Occipital lobe (tissue), 2 donors: ENCODE results near the gene NCKAP1. TPM values are rescaled to one million over a fixed set of nuclear protein-coding genes. Genes with fewer than 3 reads are reported as not detected.
"Not testable (repeated sequence)": the region's sequence is repeated elsewhere in the genome, so short reads cannot be mapped to it uniquely, and the experiment has no call there.

Source experiments
- DNase-seq: peaks from one replicate; lab custom pipeline; 2025; lab: John Stamatoyannopoulos, UW
- total RNA-seq: library from RNA; depleted of rRNA; stranded (reverse); fragments of >200 nt; gene quantifications from one replicate; pipeline ENCODE4 v1.2.3, GENCODE V29; 2014

Gene NCKAP1
- total RNA-seq, 1 donor from 2014 or later, result 244 TPM

DNA sequence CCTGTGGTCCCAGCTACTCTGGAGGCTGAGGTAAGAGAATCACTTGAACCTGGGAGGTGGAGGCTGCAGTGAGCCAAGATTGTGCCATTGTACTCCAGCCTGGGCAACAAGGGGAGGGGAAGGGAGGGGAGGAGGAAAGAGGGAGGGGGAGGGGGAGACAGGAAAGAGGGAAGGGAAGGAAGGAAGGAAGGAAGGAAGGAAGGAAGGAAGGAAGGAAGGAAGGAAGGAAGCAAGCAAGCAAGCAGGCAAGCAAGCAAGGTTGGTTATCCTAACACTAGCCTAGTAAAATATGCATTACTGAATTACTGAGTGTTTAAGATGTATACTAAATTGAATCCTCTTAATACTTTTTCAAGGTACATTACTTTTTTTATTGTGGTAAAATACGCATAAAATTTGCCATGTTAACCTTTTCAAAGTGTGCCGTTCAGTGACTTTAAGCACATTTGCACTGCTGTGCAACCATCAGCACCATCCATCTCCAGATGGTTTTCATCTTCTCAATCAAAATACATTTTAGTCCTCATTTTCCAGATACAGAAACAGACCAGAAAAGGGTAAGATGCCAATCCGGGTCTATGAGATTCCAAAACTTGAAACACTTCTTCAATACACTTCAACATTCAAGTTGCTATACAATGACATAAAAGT is 28.9 kb downstream of the NCKAP1 start:
- no peak for DNase-seq

DNA sequence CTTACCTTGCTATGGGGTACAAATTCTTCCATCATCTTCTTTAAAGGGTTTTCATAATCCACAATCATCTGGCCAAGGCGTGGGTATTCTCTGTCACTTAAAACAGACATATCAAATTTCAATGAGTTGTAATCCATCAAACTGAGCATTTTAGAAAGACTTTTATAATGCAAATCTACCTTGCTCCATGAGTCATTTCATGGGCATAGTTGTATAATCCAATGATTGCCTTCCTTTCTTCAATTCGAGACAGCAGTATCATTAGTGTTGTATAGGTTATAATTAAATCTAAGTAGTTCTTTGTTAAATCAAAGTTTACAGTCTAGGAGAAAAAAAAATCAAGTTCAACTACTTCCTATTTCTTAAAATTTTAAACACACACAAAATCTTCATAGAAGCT is 36.3 kb downstream of the NCKAP1 start:
- DNase-seq, result no peak

DNA sequence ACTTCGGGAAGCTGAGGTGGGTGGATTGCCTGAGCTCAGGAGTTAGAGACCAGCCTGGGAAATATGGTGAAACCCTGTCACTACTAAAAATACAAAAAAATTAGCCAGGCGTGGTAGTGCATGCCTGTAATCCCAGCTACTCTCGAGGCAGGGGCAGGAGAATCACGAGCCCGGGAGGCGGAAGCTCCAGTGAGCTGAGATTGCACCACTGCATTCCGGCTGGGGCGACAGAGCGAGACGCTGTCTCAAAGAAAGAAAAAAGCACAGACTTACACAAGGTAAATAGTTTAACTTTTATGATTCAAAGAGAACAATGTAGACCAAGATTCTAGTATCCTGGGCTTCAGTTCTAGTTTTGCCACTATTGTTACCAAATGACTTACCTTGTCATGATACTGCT is 37.4 kb downstream of the NCKAP1 start:
- no peak for DNase-seq

DNA sequence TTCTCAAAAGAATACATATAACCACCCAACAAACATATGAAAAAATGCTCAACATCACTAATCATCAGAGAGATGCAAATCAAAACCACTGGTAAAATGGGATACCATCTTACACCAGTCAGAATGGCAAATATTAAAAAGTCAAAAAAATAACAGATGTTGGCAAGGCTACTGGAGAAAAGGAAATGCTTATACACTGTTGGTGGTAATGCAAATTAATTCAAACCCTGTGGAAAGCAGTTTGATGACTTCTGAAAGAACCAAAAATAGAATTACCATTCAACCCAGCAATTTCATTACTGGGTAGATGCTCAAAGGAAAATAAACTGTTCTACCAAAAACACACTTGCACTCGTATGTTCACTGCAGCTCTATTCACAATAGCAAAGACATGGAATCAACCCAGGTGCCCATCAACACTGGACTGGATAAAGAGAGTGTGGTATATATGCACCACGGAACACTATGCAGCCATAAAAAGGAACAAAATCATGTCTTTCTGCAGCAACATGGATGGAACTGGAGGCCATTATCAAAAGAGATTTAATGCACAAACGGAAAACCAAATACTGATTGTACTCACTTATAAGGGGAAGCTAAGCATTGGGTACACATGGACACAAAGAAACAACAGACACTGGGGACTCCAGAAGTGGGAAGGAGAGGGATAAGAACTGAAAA is 38.8 kb downstream of the NCKAP1 start:
- DNase-seq, result no peak

DNA sequence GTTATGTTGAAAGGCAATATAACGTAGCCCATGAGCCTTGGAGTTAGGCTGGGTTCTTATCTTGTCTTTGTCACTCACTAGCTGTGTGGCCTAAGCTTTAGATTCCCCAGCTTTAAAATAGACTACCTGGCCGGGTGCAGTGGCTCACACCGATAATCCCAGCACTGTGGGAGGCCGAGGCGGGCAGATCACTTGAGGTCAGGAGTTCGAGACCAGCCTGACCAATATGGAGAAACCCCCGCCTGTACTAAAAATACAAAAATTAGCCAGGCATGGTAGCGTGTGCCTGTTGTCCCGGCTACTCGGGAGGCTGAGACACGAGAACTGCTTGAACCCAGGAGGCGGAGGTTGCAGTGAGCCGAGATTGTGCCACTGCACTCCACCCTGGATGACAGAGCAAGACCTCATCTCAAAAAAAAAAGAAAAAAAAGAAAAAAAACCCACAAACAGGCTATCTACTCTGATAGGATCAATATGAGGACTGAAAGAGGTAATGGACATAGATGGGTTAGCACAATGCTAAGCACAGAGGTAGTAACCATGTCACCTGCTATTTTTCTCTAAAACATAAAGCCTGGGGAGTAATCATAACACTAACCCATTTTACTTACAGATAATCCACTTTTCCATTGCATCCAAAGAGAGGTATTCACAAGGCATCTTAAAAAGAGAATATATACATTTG is 43.9 kb downstream of the NCKAP1 start:
- DNase-seq, result no peak

GRCh38 chr2:182982941-182983340 is 55.3 kb downstream of the NCKAP1 start:
- no peak for DNase-seq

- not testable (repeated sequence) for DNase-seq
These were observed 56.8 kb downstream of the NCKAP1 start for GRCh38 chr2:182981475-182981874.

DNA sequence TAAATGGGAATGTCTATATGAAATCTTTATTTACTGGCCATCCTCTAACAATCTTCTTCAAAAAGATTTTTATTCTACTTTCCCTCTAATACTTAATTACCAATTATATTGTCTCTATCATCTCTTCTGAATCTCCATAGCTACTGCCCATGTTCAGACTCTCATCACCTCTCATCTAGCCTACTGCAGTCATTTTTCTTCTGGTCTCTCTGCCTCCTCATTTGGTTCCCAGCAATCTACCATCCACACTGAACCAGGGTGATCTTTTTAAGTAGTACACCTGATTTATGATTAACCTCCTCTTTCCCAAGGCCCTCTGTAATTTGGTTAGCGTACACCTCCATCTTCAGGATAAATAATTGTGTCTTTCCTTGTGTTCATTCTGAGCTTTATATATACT is 57.6 kb downstream of the NCKAP1 start:
- no peak for DNase-seq

DNA sequence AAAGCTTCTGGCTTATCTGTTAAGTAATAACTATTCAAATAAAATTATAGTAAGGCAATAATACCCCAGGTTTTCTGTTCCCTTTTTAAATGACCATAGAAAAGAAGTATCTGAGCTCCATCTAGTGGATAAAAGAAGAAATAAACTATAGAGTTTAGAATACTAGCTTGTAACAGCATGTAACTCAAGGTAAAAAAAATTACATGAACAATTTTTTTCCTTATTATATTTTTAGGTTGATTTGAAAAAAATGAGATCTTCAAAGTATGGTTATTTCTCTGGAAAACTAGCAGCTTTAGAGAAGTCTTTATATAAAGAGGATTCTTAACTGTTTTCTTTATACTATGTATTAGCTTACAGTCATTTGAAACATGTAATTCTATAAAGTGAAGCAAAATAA is 58.1 kb downstream of the NCKAP1 start:
- DNase-seq, result no peak

DNA sequence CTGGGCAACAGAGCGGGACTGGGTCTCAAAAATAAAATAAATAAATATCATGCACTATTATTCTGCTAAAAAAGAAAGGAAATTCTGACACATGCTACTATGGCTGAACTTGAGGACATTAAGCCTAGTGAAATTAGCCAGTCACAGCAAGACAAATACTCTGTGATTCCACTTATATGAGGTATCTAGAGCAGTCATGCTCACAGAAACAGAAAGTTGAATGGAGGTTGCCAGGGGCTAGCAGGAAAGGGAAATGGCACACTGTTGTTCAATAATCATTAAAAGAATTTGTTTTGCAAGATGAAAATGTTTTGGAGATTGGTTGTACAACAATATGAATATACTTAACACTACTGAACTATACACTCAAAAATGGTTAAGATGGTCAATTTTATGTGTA is 60.8 kb downstream of the NCKAP1 start:
- DNase-seq, result no peak

DNA sequence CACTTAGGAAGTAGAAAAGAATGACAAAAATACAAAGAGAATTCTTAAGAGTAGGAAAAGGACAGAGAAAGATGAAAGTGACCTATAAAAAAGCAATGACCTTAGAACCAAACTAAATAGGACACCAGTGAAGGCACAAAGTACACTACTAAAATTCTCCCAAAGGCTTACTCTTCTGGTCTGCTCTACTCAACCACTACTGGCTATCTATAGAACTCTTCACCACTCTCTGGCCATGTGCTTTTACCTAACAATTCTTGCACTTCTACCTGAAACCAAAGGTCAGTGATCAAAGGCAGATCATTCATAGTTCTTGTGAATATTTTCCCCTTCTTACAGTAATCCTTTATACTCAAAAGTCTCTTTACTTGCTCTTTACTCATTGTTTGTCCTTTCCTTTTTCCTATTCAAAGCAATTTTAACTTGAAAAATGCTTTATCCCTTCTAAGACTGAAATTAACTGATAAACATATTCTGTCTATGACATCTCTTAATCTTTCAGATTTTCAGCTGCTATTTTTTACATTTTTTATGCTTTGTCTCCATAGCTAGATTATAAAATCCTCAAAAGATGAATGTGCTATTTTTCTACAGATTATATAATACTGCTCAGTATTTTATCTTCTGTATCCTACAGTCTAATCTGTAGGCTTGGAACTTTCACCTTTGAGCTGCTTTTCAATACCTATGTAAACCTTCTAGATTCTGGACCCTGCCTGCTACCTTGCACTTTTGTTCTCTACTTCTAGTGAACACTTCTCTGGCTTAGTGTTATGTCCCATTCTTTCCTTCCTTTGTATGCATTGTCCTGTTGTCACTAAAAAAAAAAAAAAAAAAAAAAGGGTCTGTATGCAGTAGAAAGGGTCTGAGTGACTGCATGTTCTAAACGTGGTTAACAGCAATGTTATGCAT is 64.6 kb downstream of the NCKAP1 start:
- DNase-seq, result no peak

DNA sequence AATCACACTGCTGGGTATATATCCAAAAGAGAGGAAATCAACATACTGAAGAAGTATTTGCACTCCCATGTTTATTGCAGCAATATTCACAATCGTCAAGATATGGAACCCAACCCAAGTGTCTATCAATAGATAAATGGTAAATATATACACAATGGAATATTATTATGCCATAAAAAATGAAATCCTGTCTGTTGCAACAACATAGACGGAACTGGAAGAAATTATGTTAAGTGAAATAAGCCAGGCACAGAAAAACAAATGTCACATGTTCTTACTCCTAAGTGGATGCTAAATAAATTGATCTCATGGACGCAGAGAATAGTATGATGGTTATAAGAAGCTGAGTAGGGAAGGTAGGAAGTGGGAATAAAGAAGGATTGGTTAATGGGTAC is 65.7 kb downstream of the NCKAP1 start:
- no peak for DNase-seq

DNA sequence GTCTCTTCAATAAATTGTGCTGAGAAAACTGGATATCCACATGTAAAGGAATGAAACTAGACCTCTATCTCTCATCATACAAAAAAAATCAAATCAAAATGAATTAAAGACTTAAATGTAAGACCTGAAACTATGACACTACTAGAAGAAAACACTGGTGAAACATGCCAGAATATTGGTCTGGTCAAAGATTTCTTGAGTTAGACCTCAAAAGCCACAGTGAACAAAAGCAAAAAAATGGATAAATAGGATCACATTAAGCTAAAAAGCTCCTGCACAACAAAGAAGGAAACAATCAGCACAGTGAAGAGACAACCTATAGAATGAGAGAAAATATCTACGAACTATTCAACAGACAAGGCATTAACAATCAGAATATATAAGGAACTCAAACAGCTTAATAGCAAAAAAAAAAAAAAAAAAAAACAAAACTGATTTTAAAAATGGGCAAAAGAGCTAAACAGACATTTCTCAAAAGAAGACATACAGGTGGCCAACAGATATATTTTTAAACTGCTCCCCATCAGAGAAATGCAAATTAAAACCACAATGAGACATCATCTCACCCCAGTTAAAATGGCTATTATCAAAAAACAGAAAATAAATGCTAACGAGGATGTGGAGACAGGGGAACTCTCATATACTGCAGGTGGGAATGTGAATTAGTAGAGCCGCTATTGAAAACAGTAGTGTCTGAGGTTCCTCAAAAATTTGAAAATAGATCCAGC is 66.3 kb downstream of the NCKAP1 start:
- DNase-seq, result no peak

DNA sequence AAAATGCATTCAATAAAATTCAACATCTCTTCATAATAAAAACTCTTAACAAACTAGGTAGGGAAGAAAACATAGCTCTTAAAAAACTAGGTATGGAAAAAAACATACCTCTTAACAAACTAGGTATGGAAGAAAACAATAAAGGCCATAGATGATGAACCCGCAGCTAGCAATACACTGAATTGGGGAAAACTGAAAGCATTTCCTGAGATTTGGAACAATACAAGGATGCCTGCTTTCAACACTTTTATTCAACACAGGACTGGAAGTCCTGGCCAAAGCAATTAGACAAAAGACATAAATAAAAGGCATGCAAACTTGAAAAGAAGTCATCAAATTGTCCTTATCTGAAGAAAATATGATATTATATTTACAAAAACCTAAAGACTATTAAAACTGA is 67.8 kb downstream of the NCKAP1 start:
- no peak for DNase-seq

GRCh38 chr2:182968493-182968892 is 69.8 kb downstream of the NCKAP1 start:
- DNase-seq, result no peak

GRCh38 chr2:182966356-182966755 is 71.9 kb downstream of the NCKAP1 start:
- DNase-seq, result not testable (repeated sequence)

DNA sequence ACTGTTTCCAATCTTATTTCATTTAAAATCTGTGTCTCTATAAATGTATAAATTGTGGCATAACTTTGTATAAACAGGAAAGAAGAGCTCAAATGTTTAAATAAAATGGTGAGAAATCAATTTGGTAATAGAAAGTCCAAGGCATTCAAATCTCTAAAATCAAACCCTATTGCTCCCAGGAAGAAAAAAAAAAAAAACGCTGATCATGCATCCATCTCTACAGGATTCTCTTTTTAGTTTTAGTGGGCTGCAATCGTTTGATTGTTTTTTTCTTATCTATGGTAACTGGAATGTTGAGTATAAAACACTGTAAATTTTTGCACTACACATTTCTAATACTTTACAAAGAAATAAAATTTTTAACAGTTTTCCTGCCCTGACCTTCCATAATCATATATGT is 75.6 kb downstream of the NCKAP1 start:
- DNase-seq, result no peak

- not testable (repeated sequence) for DNase-seq
These were observed 77.4 kb downstream of the NCKAP1 start for GRCh38 chr2:182960869-182961268.

DNA sequence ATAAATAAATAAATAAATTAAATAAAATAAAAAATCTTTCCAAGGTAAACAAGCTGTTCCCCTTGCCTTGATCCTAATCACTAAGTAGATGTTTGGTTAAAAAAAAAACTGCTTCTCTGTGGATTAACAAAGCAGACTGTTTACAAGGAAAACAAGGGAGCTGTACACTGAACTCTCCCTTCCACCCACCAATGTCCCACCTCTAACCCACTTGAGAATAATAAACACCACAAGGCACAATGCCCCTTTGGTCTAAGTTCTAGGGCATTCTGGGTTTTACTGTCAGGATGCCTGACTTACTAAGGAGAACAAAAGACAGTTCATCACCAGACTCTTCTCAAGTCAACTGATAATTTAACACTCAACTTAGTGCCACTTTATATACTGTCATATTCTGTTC is 83.5 kb downstream of the NCKAP1 start:
- no peak for DNase-seq

DNA sequence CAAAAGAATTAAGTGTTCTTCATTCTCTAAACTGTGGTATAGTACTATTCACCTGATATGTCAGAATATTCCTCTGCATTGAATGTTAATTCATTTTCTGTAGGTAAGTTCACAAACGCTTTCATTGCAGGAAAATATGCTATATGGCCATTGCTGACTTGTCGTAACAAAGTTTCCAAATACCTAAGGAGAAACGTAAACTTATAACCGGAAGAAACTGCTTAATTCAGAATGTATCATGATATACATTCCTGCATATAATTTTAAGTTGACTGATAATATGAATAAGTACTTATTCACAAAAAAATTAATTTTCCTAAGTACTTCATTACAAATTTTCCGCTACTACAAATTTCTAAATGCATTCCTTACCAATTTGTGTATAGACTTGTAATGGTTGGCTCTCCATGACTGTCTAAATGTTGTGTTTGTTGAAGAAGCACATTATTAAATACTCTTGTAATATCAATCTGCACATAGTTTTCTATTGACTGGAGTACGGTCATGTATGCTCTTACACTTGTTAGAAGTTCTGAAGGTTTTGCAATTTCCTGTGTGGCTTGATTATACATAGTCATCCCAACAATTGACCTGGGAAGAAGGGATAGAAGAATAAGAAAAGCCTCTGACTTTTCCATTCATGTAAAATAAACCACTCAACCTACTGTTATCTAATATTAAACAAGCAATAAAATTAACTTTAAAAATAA is 85.4 kb downstream of the NCKAP1 start:
- no peak for DNase-seq
